AG04449 (cell line): Measurements from ENCODE around the gene BRD8.
"Not testable (repeated sequence)": the region's sequence is repeated elsewhere in the genome, so short reads cannot be mapped to it uniquely, and the experiment has no call there.

Source experiments
- CTCF ChIA-PET: fragments of 350-600 bp; formaldehyde crosslinking; extraction: SDS; loops from one replicate; lab custom pipeline; 2021; ENCODE audit warnings: antibody characterized with exemption; lab: Yijun Ruan, JAX
- POLR2A ChIA-PET: fragments of 400-600, 350-600 bp; formaldehyde crosslinking; extraction: SDS; loops from one replicate; lab custom pipeline; 2020; ENCODE audit warnings: antibody characterized with exemption, inconsistent platforms; lab: Yijun Ruan, JAX
- DNase-seq: peaks from one replicate; pipeline ENCODE4 v3.0.0-alpha.2; 2010; ENCODE audit warnings: low read depth, low spot score
- H3K4me3 ChIP-seq: 2 replicates; pipeline ENCODE4 v1.5.1; 2011; ENCODE audit warnings: low read depth, mild to moderate bottlenecking, control low read depth, low read length
- TF ChIP-seq, protein P1 (sequence below): IDR thresholded peaks from one replicate; pipeline ENCODE4 v1.5.1; 2011; ENCODE audit warnings: mild to moderate bottlenecking, moderate library complexity, low read length, control low read depth, inconsistent platforms; ENCODE audit not compliant: insufficient read depth; ENCODE audit errors: missing control alignments

BRD8 gene

DNA sequence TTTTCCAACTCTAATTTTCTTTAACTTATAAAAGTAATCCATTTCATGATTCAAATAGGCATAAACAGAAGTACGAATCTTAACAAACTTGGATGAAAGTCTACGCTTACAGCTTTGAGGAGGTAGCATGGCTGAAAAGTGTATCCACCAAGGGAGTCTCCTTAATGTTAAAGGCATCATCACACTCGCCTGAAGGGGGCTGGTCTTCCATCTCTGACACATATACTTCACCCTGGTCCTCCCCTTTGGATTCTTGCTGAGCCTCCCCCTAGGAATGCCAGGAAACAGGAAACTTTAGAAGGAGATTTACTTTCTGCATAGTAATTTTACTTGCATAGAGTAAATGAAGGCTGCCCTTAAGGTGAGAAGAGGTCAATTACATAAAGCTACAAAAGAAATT lies 28.9 kb downstream of the BRD8 start:
- no peak for DNase-seq
- CTCF ChIA-PET = interaction anchor here (1.4 to 6.6 kb wide), 6 partner anchors 9 to 114 kb away, joined by 4 to 26 read pairs (median 6); no protein-coding TSS in a partner anchor
- POLR2A ChIA-PET = no interaction called here
- no peak overlapping the region for H3K4me3 ChIP-seq
- TF ChIP-seq, protein P1, sequence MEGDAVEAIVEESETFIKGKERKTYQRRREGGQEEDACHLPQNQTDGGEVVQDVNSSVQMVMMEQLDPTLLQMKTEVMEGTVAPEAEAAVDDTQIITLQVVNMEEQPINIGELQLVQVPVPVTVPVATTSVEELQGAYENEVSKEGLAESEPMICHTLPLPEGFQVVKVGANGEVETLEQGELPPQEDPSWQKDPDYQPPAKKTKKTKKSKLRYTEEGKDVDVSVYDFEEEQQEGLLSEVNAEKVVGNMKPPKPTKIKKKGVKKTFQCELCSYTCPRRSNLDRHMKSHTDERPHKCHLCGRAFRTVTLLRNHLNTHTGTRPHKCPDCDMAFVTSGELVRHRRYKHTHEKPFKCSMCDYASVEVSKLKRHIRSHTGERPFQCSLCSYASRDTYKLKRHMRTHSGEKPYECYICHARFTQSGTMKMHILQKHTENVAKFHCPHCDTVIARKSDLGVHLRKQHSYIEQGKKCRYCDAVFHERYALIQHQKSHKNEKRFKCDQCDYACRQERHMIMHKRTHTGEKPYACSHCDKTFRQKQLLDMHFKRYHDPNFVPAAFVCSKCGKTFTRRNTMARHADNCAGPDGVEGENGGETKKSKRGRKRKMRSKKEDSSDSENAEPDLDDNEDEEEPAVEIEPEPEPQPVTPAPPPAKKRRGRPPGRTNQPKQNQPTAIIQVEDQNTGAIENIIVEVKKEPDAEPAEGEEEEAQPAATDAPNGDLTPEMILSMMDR = no peak

DNA sequence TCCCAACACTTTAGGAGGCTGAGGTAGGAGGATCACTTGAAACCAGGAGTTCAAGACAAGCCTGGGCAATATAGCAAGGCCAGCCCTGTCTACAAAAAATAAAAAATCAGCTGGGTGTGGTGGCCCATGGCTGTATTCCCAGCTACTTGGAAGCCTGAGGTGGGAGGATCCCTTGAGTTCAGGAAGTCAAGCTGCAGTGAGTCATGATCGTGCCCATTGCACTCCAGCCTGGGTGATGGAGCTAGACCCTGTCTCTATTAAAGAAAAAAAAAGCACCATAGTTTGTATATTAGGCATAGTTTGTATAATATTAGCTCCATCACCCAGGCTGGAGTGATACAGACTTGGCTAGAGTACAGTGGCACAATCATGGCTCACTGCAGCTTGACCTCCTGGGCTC lies 29.6 kb downstream of the BRD8 start:
- ChIA-PET CTCF (interaction anchor here (1.4 to 6.6 kb wide), 5 partner anchors 10 to 113 kb away, joined by 5 to 26 read pairs (median 6); no protein-coding TSS in a partner anchor), POLR2A (no interaction called here)
- TF ChIP-seq, protein P1 = no peak
- no peak overlapping the region for H3K4me3 ChIP-seq
- DNase-seq = no peak

GRCh38 chr5:138143578-138143977 lies 34.9 kb downstream of the BRD8 start:
- H3K4me3 ChIP-seq, POLR2A ChIA-PET, DNase-seq: not testable (repeated sequence)
- CTCF ChIA-PET = interaction anchor here (1.1 to 6.6 kb wide), 5 partner anchors 10 to 365 kb away, joined by 3 to 26 read pairs (median 8); no protein-coding TSS in a partner anchor

- CTCF ChIA-PET = interaction anchor here (1.2 to 2.8 kb wide), 3 partner anchors 65 to 363 kb away, joined by 6 to 11 read pairs (median 9); no protein-coding TSS in a partner anchor
- POLR2A ChIA-PET = no interaction called here
- DNase-seq = no peak
- TF ChIP-seq, protein P1 = no peak
- H3K4me3 ChIP-seq = no peak overlapping the region
Observed at GRCh38 chr5:138141734-138142133, 36.7 kb downstream of the BRD8 start.

GRCh38 chr5:138140268-138140667 lies 38.2 kb downstream of the BRD8 start:
- CTCF ChIA-PET = interaction anchor here (1.0 to 2.1 kb wide), 7 partner anchors 10 to 511 kb away, joined by 3 to 17 read pairs (median 4); no protein-coding TSS in a partner anchor
- POLR2A ChIA-PET = no interaction called here
- DNase-seq = no peak

GRCh38 chr5:138139781-138140090 lies 38.7 kb downstream of the BRD8 start:
- ChIA-PET POLR2A (no interaction called here), CTCF (interaction anchor here (1.0 to 2.1 kb wide), 7 partner anchors 11 to 510 kb away, joined by 3 to 17 read pairs (median 4); no protein-coding TSS in a partner anchor)
- no peak for DNase-seq
- no peak overlapping the region for H3K4me3 ChIP-seq
- TF ChIP-seq, protein P1 = no peak

More at GRCh38 chr5:138140268-138140667, 38.2 kb downstream of the BRD8 start:
- no peak overlapping the region for H3K4me3 ChIP-seq
- TF ChIP-seq, protein P1 = no peak
